ENCODE data around the gene KCNQ2.

Gene KCNQ2

GRCh38 chr20:63427724-63428330 lies 44.6 kb downstream of the KCNQ2 start:
- Histone ChIP-seq H4K20me1 (ENCODE audit: insufficient read depth, low read length) (no peaks in the 10 kb centered on the region), H3K4me1 (ENCODE audit: insufficient read depth, low read length, severe bottlenecking) (no peaks in the 10 kb centered on the region), H3K9ac (ENCODE audit: low read length) (no peak overlapping the region), H3K4me3 (ENCODE audit: low read depth, low read length, poor library complexity, severe bottlenecking) (no peak overlapping the region), H3F3A (ENCODE audit: insufficient read depth, low read length) (no peaks in the 10 kb centered on the region), H3K4me2 (ENCODE audit: low read length) (no peak overlapping the region), H3K79me2 (ENCODE audit: insufficient read depth, low read length) (no peaks in the 10 kb centered on the region), H3K9me2 (ENCODE audit: low read depth, low read length) (no peaks in the 10 kb centered on the region), H2AFZ (ENCODE audit: low read length) (no peak overlapping the region), H3K36me3 (ENCODE audit: insufficient read depth, low read length) (no peaks in the 10 kb centered on the region), H3K27me3 (ENCODE audit: insufficient read depth, low read length) (peaks cover 6% of the 10 kb centered on the region; the same call in 1 of the 2 replicates), H3K27ac (ENCODE audit: low read depth, low read length, poor library complexity, severe bottlenecking) (no peak overlapping the region), H3K9me3 (ENCODE audit: low read length) (no peaks in the 10 kb centered on the region)
- TF ChIP-seq CTCF (IDR thresholded peaks at IDR 0.05; ENCODE audit: low read length) (no peak), EZH2 (IDR thresholded peaks at IDR 0.05; ENCODE audit: borderline replicate concordance, low read length) (no peak)

DNA sequence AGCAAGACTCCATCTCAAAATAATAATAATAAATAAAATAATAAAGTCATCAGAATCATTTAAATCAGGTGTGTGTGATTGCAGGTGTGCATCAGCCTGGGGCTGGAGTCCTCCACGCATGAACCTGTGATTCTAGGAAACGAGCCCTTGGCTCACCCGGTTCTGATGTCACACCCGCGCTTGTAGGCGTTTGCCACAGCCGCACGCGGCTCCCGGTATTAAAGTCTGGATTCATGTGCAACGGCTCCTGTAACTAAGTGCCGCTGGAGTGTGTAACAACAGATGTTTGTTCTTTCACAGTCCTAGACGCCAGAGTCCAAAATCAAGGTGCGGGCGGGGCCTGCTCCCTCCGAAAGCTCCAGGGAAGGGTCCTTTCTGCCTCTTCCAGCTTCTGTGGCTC lies 45.2 kb downstream of the KCNQ2 start:
- H3K27ac ChIP-seq (ENCODE audit: low read depth, low read length, poor library complexity, severe bottlenecking) = no peak overlapping the region
- no peaks in the 10 kb centered on the region for H4K20me1 ChIP-seq (ENCODE audit: insufficient read depth, low read length)
- H3K9me3 ChIP-seq (ENCODE audit: low read length) = no peaks in the 10 kb centered on the region
- no peaks in the 10 kb centered on the region for H3F3A ChIP-seq (ENCODE audit: insufficient read depth, low read length)
- no peaks in the 10 kb centered on the region for H3K79me2 ChIP-seq (ENCODE audit: insufficient read depth, low read length)
- no peak overlapping the region for H3K4me3 ChIP-seq (ENCODE audit: low read depth, low read length, poor library complexity, severe bottlenecking)
- H2AFZ ChIP-seq (ENCODE audit: low read length) = no peak overlapping the region
- H3K4me2 ChIP-seq (ENCODE audit: low read length) = no peak overlapping the region
- no peaks in the 10 kb centered on the region for H3K9me2 ChIP-seq (ENCODE audit: low read depth, low read length)
- H3K9ac ChIP-seq (ENCODE audit: low read length) = no peak overlapping the region
- H3K27me3 ChIP-seq (ENCODE audit: insufficient read depth, low read length) = peaks cover 6% of the 10 kb centered on the region; the same call in 1 of the 2 replicates
- no peaks in the 10 kb centered on the region for H3K36me3 ChIP-seq (ENCODE audit: insufficient read depth, low read length)
- TF ChIP-seq CTCF (IDR thresholded peaks at IDR 0.05; ENCODE audit: low read length) (no peak), EZH2 (IDR thresholded peaks at IDR 0.05; ENCODE audit: borderline replicate concordance, low read length) (no peak)
- H3K4me1 ChIP-seq (ENCODE audit: insufficient read depth, low read length, severe bottlenecking) = no peaks in the 10 kb centered on the region

DNA sequence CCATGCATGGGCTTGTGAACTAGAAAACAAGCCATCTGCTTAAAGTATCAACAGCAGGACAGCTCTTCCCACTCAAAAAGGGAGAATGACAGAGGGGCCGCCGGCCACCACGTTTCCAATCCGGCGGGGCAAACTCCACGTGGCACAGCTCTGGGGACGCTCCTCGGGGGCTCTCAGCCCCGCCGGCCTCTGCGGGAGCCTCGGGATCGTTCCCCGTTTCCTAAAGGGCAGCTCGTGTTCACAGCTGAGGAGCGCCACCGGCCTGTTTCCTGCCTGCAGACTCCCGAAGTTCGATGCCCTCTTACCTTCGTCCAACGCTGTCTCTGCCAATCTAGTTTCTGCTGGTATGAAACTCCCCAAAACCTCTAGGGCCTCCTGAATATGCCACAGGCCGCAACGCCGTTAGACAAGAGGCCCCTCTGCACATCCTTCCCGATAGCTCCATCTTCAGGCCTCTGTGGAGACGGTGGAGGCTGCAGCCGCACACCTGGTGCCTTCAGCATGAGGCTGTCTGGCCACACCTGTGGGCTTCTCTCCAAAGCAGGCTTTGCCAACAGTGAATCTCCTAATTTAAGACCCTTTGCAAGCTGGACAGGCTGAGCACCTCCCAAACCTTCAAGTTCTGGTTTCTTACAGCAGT lies 46.5 kb downstream of the KCNQ2 start:
- no peak overlapping the region for H3K27ac ChIP-seq (ENCODE audit: low read depth, low read length, poor library complexity, severe bottlenecking)
- H3K4me3 ChIP-seq (ENCODE audit: low read depth, low read length, poor library complexity, severe bottlenecking) = no peak overlapping the region
- H4K20me1 ChIP-seq (ENCODE audit: insufficient read depth, low read length) = no peaks in the 10 kb centered on the region
- no peak overlapping the region for H3K4me2 ChIP-seq (ENCODE audit: low read length)
- TF ChIP-seq EZH2 (IDR thresholded peaks at IDR 0.05; ENCODE audit: borderline replicate concordance, low read length) (no peak), CTCF (IDR thresholded peaks at IDR 0.05; ENCODE audit: low read length) (no peak)
- no peak overlapping the region for H3K9ac ChIP-seq (ENCODE audit: low read length)
- no peaks in the 10 kb centered on the region for H3K9me2 ChIP-seq (ENCODE audit: low read depth, low read length)
- H3K4me1 ChIP-seq (ENCODE audit: insufficient read depth, low read length, severe bottlenecking) = no peaks in the 10 kb centered on the region
- H3K36me3 ChIP-seq (ENCODE audit: insufficient read depth, low read length) = no peaks in the 10 kb centered on the region
- H3F3A ChIP-seq (ENCODE audit: insufficient read depth, low read length) = no peaks in the 10 kb centered on the region
- H3K9me3 ChIP-seq (ENCODE audit: low read length) = no peaks in the 10 kb centered on the region
- peaks cover 10% of the 10 kb centered on the region; the same call in 1 of the 2 replicates for H3K27me3 ChIP-seq (ENCODE audit: insufficient read depth, low read length)
- H2AFZ ChIP-seq (ENCODE audit: low read length) = no peak overlapping the region
- no peaks in the 10 kb centered on the region for H3K79me2 ChIP-seq (ENCODE audit: insufficient read depth, low read length)
